GM21381 (cell line): Measurements from ENCODE around the gene CDC73.
"Not testable (repeated sequence)": the region's sequence is repeated elsewhere in the genome, so short reads cannot be mapped to it uniquely, and the experiment has no call there.

Experiments
- ATAC-seq: cut with Tn5 transposase; IDR thresholded peaks from one replicate; pipeline ENCODE4 v1.9.1; 2021; ENCODE audit warnings: mild to moderate bottlenecking, moderate library complexity; ENCODE audit not compliant: unreplicated experiment

The CDC73 gene

DNA sequence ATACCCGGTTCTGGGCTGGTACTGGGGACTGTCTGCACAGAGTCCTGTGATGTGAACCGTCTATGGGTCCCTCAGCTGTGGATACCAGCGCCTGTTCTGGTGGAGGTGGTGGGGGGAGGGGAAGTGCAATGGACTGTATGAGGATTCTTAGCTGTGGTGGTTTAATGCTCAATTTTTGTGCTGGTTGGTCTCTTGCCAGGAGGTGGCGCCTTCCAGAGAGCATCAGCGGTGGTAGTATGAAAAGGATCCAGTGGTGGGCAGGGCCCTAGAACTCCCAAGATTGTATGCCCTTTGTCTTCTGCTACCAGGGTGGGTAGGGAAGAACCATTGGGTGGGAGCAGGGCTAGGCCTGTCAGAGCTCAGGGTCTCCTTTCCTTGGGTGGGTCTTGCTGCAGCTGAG is 153.9 kb downstream of the CDC73 start:
- ATAC-seq: no peak

DNA sequence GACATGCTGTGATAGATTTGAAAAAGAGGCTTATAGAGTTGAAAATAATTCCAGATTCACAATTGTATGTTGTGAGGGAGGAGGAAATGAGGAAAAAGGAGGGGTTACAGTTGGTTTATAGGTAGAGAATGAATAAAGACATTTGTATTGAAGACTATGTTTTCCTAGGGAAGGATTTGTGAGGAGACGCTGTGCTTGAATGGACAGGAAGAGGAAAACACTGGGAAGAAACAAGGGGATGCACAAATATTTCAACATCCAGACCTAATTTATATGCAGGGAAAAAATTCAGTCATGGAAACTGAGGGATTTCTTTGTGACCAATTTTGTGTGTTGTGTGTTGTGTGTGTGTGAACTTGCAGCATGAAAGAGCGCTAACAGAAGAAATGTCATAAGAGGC is 157.1 kb downstream of the CDC73 start:
- no peak for ATAC-seq

DNA sequence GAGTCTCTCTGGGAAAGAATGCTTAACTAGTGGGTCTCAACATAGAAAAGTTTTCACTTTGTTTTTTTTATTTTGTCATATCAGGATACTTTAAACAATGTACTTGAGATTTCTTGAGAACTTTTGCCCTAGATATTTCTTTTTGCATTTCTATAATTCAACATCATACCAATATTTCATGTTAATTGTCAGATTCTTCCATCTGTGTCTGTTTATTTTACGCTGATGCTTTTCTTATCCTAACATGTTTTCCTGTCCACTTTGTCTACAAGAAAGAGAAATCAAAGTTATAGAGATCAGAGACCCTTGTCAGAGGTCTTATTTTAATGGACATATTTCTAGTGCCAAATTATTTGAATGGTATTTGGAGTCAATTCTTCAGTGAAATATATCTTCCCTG is 160.1 kb downstream of the CDC73 start:
- ATAC-seq: no peak

DNA sequence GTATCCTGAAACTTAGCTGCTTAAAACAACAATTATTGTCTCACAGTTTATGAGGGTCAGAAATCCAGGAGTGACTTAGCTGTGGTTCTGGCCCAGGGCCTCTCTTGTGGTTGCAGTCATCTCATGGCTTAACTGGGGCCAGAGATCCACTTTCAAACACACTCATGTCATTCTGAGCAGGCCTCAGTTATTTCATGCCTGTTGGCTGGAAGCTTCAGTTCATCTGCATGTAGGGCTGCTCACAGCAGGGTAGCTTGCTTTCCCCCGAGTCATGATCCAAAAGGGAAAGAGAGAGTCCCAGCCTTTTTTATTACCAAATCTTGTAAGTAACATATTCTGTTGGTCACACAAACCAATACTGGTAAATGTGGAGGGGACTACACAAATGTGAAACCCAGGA is 161.2 kb downstream of the CDC73 start:
- ATAC-seq: no peak

DNA sequence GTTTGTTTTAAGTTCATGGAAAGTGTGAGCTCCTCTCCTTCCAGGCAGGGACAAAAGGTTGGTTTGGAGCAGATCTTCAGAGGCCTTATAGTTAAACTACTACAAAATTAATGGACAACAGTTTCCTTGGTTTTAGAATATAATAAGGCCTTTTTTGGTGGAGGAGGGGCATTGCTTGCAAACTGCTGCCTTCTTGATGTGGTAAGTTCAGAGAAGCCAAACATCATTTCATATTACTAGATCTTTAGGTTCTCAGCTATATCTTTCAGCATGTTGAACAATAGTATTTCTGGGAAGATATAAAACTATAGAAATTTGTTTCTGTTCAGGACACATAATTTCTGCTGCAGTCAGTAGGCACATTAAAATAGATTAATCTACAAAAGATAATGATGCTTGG is 162.4 kb downstream of the CDC73 start:
- ATAC-seq: no peak

DNA sequence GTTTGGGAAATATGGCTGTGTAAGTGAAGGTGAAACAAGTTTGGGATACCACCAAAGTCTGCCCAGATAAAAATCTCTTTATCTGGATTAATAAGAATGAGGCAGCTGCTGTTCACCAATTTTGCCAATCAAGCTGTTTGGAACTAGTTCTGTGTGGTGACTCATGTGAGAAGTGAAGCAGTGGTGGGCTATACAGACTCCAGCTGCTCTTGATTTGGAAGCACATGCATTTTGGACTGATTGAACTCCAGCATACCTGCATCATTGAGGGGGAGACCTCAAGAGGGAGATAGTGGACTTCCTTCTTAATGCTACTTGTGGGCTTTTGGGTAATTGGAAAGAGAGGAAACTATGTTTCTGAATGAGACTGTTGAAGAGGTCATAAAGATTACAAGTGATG is 163.8 kb downstream of the CDC73 start:
- no peak for ATAC-seq

DNA sequence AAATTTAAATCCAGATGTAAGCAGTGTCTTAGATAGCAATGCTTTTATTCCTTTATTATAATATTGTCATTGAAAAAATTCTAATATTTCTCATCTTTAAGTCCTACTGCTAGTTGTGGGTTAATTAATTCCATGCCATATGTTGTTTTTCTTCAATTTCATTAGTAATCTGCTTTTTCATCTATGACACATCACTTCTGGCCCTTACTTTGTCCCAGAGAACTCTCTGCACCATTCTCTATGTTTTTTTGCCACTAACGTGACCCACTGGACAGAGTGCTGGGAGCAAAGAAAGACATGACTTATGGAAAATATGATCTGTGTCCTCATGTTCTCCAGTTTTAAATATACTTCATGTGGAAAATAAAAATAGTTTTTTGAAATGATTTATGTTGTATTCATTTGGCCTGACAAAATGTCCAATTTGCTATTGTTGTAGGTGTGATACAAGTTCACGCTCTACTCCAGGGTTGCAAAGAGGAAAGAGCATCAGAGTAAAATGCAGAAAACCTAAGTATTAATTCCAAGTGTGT is 166.8 kb downstream of the CDC73 start:
- ATAC-seq: not testable (repeated sequence)

DNA sequence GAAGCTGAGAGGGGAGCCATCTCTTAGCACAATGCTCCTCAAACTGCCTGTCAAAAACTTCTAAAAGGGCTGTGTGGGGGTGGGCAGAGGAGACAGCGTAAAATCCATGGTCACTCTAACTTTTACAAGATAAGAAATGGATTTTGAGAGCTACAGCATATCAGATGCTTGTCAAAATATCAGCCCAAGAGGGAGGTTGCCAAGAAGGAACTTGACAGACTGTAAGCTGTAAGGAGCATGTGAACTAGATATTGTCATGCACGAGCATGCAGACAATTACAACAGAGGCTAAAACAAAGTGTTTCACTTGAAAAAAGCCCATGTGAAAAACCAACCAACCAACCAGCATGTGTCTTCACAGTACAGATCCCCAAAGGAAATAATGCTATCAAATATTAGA is 171.9 kb downstream of the CDC73 start:
- ATAC-seq: no peak

DNA sequence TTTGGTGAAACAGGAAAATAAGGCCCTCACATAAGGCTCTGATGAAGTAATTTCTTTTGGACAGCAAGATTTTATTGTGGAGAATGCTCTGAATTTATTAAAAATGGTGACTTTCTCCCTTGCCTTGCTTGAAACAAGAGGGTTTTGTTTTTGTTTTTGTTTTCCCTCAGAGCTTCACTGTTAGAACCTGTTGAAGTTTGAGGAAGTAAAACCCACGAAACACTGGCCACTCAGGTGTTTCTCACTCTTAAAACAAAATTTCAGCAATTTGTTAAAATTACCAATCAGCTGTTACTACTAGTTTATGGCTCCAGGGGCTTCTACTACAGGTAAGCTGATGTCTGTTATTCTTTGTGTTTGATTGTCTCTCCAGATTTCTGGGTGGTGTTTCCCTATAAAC is 177.2 kb downstream of the CDC73 start:
- ATAC-seq: peak; percentile 76

DNA sequence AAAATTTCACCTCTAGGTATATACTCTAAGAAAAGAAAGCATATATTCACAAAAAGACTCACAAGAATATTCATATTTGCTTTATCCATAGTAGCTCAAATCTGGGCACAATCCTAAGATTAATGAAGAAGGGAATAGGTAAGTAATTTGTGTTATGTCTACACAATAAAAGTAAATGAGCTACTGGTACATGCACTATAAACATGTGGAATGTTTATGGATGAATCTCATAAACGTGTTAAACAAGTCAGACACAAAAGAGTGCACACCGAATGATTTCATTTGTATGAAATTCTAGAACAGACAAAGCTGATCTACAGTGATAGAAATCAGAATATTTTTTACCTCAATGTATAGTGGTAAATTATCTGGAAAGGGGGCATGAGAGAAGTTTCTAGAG is 179.9 kb downstream of the CDC73 start:
- ATAC-seq: no peak

DNA sequence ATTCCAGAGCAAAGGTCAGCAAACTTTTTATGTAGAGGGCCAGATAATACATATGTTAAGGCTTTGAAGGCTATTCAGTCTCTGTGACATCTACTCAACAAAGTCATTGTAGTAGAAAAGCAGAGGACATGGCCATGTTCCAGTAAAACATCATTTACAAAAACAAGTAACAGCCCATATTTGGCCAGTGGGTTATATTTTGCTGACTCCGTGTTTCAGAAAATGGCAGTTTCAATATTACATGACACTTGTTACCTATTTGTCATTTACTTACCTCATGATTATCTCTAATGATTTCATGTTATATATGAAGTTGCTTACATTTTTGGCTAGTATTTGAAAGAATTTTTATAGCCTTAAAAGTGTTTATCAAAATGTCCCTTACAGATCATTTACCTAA is 182.0 kb downstream of the CDC73 start:
- no peak for ATAC-seq
